HG03460 (cell line): Measurements from ENCODE around the gene POLR3A.
"Not testable (repeated sequence)": the region's sequence is repeated elsewhere in the genome, so short reads cannot be mapped to it uniquely, and the experiment has no call there.

ENCODE experiments used
- ATAC-seq: cut with Tn5 transposase; IDR thresholded peaks from one replicate; pipeline ENCODE4 v1.9.1; 2021; ENCODE audit not compliant: unreplicated experiment

The POLR3A gene

GRCh38 chr10:78023741-78024140 is 5.6 kb downstream of the POLR3A start:
- no peak for ATAC-seq

- no peak for ATAC-seq
Observed at GRCh38 chr10:78021201-78021600, 8.1 kb downstream of the POLR3A start.

GRCh38 chr10:78019264-78019663 is 10.1 kb downstream of the POLR3A start:
- no peak for ATAC-seq

- ATAC-seq = no peak
Observed at GRCh38 chr10:78017856-78018255, 11.5 kb downstream of the POLR3A start.

GRCh38 chr10:78015546-78015945 is 13.8 kb downstream of the POLR3A start:
- ATAC-seq = no peak

GRCh38 chr10:78013564-78013963 is 15.8 kb downstream of the POLR3A start:
- no peak for ATAC-seq

- ATAC-seq = no peak
Observed at GRCh38 chr10:78011065-78011464, 18.2 kb downstream of the POLR3A start.

GRCh38 chr10:78010278-78010677 is 19.0 kb downstream of the POLR3A start:
- no peak for ATAC-seq

- no peak for ATAC-seq
Observed at GRCh38 chr10:78009662-78010061, 19.7 kb downstream of the POLR3A start.

- no peak for ATAC-seq
Observed at GRCh38 chr10:78007172-78007571, 22.1 kb downstream of the POLR3A start.

GRCh38 chr10:78004215-78005026 is 24.9 kb downstream of the POLR3A start:
- ATAC-seq = no peak

GRCh38 chr10:78002541-78003288 is 26.6 kb downstream of the POLR3A start:
- no peak for ATAC-seq

- ATAC-seq = no peak
Observed at GRCh38 chr10:78000956-78001472, 28.3 kb downstream of the POLR3A start.

- no peak for ATAC-seq
Observed at GRCh38 chr10:78000206-78000605, 29.1 kb downstream of the POLR3A start.

GRCh38 chr10:77998780-77999179 is 30.5 kb downstream of the POLR3A start:
- ATAC-seq = not testable (repeated sequence)

GRCh38 chr10:77993620-77994019 is 35.7 kb downstream of the POLR3A start:
- ATAC-seq = no peak

GRCh38 chr10:77989081-77989724 is 40.1 kb downstream of the POLR3A start:
- ATAC-seq = no peak

GRCh38 chr10:77987671-77988255 is 41.6 kb downstream of the POLR3A start:
- no peak for ATAC-seq

GRCh38 chr10:77984986-77985385 is 44.3 kb downstream of the POLR3A start:
- ATAC-seq = no peak

GRCh38 chr10:77983384-77984341 is 45.7 kb downstream of the POLR3A start:
- no peak for ATAC-seq
